Measurements from ENCODE around the gene ZMYND11.
A peak's percentile ranks its signal among the peaks of the same experiment; 100 is the strongest.

Gene ZMYND11

DNA sequence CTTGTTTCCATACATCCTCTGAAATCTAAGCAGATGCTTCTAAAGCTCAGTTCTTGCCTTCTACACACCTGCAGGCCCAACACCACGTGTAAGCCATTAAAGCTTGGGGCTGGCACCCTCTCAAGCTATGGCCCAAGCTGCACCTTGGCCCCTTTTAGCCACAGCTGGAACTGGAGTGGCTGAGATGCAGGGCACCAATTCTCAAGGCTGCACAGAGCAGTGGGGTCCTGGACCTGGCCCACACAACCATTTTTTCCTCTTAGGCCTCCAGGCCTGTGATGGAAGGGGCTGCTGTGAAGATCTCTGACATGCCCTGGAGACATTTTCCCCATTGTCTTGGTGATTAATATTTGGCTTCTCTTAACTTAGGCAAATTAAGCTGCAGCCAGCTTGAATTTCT is 38.8 kb upstream of the ZMYND11 start:
- H3K27ac Mint-ChIP-seq = no peak overlapping the region
- no peaks in the 10 kb centered on the region for H3K4me1 Mint-ChIP-seq
- H3K36me3 Mint-ChIP-seq (ENCODE audit: low read depth) = peaks cover 8% of the 10 kb centered on the region
- no peak overlapping the region for H3K4me3 Mint-ChIP-seq
- peaks cover 3% of the 10 kb centered on the region for H3K27me3 Mint-ChIP-seq (ENCODE audit: low read depth)
- TF ChIP-seq, protein P1, sequence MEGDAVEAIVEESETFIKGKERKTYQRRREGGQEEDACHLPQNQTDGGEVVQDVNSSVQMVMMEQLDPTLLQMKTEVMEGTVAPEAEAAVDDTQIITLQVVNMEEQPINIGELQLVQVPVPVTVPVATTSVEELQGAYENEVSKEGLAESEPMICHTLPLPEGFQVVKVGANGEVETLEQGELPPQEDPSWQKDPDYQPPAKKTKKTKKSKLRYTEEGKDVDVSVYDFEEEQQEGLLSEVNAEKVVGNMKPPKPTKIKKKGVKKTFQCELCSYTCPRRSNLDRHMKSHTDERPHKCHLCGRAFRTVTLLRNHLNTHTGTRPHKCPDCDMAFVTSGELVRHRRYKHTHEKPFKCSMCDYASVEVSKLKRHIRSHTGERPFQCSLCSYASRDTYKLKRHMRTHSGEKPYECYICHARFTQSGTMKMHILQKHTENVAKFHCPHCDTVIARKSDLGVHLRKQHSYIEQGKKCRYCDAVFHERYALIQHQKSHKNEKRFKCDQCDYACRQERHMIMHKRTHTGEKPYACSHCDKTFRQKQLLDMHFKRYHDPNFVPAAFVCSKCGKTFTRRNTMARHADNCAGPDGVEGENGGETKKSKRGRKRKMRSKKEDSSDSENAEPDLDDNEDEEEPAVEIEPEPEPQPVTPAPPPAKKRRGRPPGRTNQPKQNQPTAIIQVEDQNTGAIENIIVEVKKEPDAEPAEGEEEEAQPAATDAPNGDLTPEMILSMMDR (IDR thresholded peaks at IDR 0.05; ENCODE audit: unreplicated experiment in 3 of 3) = no peak
- peaks cover 30% of the 10 kb centered on the region for H3K9me3 Mint-ChIP-seq

DNA sequence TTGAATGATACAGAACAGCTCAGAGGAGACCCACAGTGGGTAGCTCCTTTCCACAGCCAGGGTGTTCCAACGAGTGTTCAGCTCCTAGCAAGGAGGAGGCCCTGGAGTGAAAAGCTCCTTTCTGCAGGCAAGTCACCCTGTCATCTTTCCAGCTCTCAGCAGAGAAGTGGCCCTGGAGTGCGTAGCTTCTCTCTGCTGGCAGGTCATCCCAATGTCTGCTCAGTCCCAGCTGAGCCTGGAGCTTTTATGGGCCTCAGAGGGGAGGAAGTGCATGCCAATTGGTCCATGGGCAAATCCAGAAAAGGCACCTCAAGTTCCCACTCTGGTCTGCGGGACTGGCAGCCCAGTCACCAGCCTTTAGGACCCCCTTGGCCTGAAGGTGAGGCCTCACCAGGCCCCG is 30.8 kb upstream of the ZMYND11 start:
- Mint-ChIP-seq H3K36me3 (ENCODE audit: low read depth) (no peaks in the 10 kb centered on the region), H3K4me3 (no peak overlapping the region), H3K27me3 (ENCODE audit: low read depth) (peaks cover 4% of the 10 kb centered on the region), H3K9me3 (no peaks in the 10 kb centered on the region), H3K4me1 (no peaks in the 10 kb centered on the region), H3K27ac (no peak overlapping the region)
- TF ChIP-seq, protein P1 (IDR thresholded peaks at IDR 0.05; ENCODE audit: unreplicated experiment in 3 of 3) = no peak

DNA sequence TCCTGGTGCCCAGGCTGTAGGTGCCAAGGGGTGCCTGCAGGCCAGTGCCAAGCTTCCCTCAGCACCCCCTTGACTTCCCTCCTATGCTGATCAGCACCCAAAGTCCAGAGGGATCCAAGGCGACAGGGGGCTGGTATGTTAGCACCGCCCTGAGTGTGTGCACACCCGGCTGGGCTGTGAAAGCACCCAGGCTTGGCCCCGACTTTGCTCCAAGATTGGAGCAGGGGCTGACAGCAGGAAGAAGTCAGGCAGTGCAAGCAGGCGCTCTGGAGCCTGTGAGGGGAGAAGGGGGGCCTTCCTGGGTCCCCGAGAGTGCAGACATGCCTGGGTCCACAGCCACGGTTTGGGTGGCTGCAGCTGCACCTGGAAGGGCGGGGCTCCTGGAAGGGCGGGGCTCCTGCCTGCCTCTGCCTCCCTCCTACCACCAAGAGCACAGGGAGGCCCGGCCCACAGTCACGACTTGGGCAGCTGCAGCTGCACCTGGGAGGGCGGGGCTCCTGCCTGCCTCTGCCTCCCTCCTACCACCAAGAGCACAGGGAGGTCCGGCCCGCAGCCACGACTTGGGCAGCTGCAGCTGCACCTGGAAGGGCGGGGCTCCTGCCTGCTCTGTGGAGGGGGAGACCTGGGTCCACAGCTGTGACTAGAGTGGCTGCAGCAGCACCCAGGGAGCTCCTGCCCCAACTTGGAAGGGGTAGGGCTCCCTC is 30.2 kb upstream of the ZMYND11 start:
- H3K27me3 Mint-ChIP-seq (ENCODE audit: low read depth) = peaks cover 4% of the 10 kb centered on the region
- H3K9me3 Mint-ChIP-seq = no peaks in the 10 kb centered on the region
- H3K4me1 Mint-ChIP-seq = no peaks in the 10 kb centered on the region
- H3K4me3 Mint-ChIP-seq = no peak overlapping the region
- no peaks in the 10 kb centered on the region for H3K36me3 Mint-ChIP-seq (ENCODE audit: low read depth)
- no peak overlapping the region for H3K27ac Mint-ChIP-seq
- TF ChIP-seq, protein P1 (IDR thresholded peaks at IDR 0.05; ENCODE audit: unreplicated experiment in 3 of 3) = no peak

DNA sequence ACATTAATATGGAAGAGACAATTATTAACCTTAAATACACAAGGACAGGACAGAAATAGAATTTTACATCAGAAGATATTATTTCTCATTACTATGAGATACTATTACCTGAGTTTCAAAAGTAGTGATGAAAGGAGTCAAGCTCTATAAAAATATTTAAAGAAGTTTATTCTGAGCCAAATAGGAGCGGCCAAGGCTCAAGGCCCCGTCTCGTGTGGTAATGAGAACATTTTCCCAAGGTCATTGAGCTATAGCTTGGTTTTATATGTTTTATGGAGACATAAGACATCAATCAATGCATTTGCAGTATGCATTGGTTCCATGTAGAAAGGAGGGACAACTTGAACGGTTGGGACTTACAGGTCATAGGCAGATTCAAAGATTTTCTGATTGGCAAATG is 29.4 kb upstream of the ZMYND11 start:
- no peaks in the 10 kb centered on the region for H3K36me3 Mint-ChIP-seq (ENCODE audit: low read depth)
- TF ChIP-seq, protein P1 (IDR thresholded peaks at IDR 0.05; ENCODE audit: unreplicated experiment in 3 of 3) = no peak
- no peak overlapping the region for H3K4me3 Mint-ChIP-seq
- peaks cover 4% of the 10 kb centered on the region for H3K27me3 Mint-ChIP-seq (ENCODE audit: low read depth)
- H3K27ac Mint-ChIP-seq = no peak overlapping the region
- H3K9me3 Mint-ChIP-seq = no peaks in the 10 kb centered on the region
- H3K4me1 Mint-ChIP-seq = no peaks in the 10 kb centered on the region

DNA sequence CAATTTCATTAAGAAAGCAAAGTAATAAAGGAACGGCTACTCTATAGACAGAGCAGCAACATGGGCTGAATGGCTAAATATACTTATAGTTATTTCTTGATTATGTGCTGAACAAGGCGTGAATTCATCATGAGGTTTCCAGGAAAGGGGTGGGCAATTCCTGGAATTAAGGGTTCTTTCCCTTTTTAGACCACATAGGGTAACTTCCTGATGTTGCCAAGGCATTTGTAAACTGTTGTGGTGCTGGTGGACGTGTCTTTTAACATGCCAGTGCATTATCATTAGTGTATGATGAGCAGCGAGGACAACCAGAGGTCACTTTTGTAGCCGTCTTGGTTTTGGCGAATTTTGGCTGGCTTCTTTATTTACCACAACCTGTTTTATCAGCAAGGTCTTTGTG is 28.5 kb upstream of the ZMYND11 start:
- H3K4me1 Mint-ChIP-seq = no peaks in the 10 kb centered on the region
- no peaks in the 10 kb centered on the region for H3K9me3 Mint-ChIP-seq
- no peak overlapping the region for H3K27ac Mint-ChIP-seq
- H3K27me3 Mint-ChIP-seq (ENCODE audit: low read depth) = peaks cover 4% of the 10 kb centered on the region
- no peak overlapping the region for H3K4me3 Mint-ChIP-seq
- TF ChIP-seq, protein P1 (IDR thresholded peaks at IDR 0.05; ENCODE audit: unreplicated experiment in 3 of 3) = no peak
- no peaks in the 10 kb centered on the region for H3K36me3 Mint-ChIP-seq (ENCODE audit: low read depth)

DNA sequence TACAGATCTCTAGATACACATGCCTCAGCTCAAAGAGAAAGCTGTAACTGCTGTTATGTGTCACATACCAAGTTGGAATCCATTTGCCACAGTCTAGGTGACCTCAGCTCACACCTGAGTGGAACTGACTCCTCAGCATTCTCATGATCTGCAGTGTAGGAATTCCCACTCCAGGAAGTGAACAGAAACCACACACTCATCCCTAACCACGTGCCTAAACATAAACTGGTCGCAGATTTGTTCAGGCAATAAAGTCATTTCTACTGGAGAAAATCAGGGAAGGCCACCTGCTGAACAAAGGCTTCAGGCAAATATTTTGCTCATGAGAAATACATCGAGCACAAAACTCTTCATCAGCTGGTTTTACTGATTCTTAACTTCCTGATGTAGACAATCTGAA is 23.0 kb upstream of the ZMYND11 start:
- Mint-ChIP-seq H3K27ac (peak overlapping the region in 2 of 3 experiments; percentile 35 to 66), H3K4me3 (no peak overlapping the region), H3K27me3 (ENCODE audit: low read depth) (no peaks in the 10 kb centered on the region), H3K36me3 (ENCODE audit: low read depth) (no peaks in the 10 kb centered on the region), H3K4me1 (no peaks in the 10 kb centered on the region), H3K9me3 (no peaks in the 10 kb centered on the region)
- TF ChIP-seq, protein P1 (IDR thresholded peaks at IDR 0.05; ENCODE audit: unreplicated experiment in 3 of 3) = no peak
